GM21576 (cell line): ENCODE data around the gene TPM4.

Source experiments
- ATAC-seq: cut with Tn5 transposase; IDR thresholded peaks from one replicate; pipeline ENCODE4 v1.9.1; 2021; ENCODE audit warnings: mild to moderate bottlenecking, moderate library complexity; ENCODE audit not compliant: unreplicated experiment

Gene TPM4

DNA sequence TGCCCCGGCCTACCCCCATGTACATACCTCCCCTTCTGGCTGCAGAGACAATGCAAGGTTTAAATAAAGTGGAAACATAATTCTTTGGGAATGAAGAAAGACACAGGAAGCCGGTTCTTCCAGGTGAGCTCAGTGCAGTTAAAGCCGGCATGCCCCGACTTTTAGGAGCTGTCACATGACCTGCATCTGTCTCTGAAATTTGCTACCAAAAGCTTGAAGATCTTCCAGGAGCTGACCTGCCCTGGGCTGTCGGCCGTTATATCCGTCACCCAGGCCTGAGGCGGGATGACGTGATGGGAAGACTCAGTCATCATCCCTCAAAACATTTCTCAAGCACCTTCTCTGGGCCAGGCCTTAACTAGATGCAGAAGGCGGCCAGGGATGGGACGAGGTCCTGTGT lies 45.7 kb downstream of the TPM4 start:
- no peak for ATAC-seq

DNA sequence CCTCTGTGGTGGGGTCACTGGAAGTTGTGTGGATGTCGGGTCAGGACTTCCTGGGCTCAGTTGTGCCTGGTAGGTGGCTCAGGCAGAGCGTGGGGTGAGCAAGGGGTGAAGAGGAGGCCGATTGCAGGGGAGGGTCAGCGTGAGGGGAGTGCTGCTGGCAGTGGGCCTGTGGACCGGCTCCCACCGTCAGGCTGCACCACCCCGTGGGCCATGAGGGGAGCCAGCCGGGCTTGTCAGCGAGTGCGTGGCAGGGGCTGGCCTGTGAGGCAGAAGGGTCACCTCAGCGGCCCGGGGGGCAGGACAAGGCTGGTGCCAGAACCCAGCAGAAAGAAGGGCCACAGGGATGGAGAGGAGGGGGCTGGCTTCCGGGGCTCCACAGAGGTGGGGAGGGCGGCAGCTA lies 48.7 kb downstream of the TPM4 start:
- ATAC-seq, result no peak

DNA sequence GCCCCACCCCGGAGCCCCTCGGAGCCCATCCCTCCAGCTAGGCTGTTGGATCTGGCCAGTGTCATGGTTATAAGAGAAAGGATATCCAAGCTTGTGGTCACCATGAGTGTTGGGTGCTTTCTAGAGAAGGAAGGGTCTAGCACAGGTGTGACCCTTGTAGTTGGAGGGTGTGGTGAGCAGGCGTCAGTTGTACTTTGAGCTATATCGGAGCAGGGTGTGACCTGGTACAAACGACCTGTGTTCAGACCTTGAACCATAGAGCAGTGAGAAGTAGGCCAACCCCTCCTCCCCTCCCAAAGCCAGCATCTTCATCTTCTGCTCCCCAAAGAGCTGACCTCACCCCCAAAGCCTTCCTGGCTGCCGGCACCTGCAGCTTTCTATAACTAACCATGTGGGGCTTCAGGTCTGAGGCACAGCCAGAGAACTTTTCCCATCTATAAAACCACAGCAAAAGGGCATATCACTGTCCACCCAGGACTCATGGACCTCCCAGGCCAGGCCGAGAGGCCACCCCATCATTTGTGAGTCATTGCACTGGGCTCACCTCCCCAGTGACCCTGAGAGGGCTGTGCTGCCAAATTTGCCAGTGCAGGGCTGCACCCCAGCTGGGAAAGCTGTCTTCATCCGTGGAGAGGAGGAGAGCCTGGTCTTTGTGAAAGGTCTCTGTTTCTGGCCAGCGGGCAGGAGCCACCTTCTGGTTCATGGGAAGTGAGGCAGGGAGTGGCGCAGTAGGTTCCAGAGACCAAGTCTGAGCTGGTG lies 49.6 kb downstream of the TPM4 start:
- no peak for ATAC-seq

GRCh38 chr19:16127080-16127479 lies 50.8 kb downstream of the TPM4 start:
- ATAC-seq, result no peak

GRCh38 chr19:16127776-16128371 lies 51.6 kb downstream of the TPM4 start:
- ATAC-seq, result no peak

DNA sequence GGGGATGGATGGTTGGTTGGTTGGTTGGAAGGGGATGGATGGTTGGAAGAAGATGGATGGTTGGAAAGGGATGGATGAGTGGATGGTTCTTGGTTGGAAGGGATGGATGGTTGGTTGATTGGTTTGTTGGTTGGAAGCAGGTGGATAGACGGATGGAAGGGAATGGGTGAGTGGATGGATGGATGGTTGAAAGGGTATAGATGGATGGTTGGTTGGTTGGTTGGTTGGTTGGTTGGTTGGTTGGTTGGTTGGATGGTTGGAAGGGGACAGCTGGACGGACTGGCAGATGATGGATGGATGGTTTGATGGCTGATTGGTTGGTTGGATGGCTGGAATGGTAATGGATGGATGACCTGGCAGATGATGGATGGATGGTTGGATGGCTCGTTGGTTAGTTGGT lies 55.4 kb downstream of the TPM4 start:
- ATAC-seq, result no peak

DNA sequence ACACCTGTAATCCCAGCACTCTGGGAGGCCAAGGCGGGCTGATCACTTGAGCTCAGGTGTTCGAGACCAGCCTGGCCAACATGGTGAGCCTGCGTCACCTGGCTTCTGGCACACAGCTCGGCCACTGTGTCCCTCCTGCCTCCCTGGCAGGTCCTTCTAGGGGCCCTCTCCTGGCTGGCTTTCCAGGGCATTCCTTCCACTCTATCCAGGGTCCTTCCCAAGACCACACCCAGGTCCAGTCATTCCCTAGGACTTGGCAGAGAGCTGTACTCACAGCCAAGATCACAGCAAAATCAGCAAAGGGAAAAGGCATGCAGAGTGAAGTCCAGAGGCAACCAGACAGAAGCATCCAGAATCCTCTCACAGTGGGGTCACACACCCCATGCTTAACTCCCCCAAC lies 57.5 kb downstream of the TPM4 start:
- ATAC-seq, result no peak

DNA sequence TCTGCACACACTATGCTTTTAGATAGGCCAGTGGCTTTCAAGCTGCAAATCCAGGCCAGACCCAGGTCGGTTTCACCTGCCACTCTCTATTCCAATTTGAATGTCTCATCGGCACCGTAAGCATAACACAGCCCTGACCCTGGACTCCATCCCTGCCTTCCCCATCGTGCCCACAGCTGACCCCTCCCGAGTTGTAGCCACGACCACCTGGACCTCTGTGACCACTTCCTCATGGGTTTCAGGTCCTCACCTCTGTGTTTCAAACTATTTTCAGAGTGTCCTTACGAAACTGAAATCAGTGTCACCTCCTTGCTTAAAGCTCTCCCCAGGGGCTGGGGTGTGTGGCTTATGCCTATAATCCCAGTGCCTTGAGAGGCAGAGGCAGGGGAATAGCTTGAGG lies 58.2 kb downstream of the TPM4 start:
- no peak for ATAC-seq

- no peak for ATAC-seq
Observed at GRCh38 chr19:16135430-16136127, 59.3 kb downstream of the TPM4 start.

DNA sequence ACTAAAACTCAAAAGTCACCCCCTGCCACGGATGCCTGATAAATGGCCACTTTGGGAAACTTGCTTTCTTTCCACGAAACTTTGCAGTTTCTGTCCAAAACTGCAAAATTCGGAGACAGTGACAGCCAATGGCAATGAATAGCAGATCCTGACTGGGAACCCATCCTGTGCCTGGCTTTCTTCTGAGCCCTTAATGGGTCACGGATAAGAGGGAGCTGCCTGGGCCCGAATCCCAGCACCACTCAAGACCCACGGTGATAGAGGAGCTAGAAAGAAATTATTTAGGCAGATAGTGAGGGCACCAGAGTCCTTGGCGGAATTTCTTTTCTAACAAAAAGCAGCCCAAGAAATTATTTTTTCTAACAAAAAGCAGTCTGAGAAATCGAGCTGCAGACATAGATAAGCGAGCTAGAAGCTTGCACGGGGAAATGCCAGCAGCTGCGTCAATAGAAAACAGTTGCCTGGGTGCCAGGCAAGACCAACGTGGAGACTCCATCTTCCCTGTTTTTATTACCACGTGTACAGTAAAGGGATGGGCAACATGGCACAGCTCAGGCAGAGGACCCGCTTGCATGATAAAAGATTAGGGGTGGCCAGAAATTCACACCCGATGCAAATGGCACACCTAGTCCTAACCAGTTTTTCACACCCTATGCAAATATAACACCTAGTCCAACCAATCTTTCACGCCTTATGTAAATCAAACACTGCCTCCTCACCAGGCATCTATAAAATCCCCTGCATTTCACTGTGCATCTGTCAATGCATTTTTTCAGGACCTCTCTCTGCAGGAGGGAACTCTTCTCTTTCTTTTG lies 60.1 kb downstream of the TPM4 start:
- no peak for ATAC-seq

GRCh38 chr19:16139752-16140151 lies 63.5 kb downstream of the TPM4 start:
- no peak for ATAC-seq

- ATAC-seq, result no peak
Observed at GRCh38 chr19:16141043-16141442, 64.7 kb downstream of the TPM4 start.

DNA sequence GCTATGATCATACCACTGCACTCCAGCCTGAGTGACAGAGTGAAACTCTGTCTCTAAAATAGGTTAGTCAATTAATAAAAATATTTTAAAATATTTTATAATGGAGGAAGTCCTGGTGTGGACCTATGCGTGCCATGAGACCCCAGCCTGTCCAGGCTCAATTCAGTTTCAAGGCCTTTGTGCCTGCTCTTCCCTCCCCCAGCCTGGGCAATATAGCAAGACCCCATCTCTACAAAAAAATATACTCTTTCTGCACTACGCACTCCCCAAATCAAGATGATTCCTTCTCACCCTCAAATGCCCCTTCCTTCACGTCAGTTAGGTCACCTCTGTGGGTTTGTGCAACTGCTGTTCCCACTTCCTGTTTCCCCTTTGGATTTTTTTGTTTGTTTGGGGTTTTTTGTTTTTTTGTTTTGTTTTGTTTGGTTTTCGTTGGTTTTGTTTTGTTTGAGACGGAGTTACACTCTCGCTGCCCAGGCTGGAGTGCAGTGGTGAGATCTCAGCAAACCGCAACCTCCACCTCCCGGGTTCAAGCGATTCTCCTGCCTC lies 65.8 kb downstream of the TPM4 start:
- ATAC-seq, result no peak

DNA sequence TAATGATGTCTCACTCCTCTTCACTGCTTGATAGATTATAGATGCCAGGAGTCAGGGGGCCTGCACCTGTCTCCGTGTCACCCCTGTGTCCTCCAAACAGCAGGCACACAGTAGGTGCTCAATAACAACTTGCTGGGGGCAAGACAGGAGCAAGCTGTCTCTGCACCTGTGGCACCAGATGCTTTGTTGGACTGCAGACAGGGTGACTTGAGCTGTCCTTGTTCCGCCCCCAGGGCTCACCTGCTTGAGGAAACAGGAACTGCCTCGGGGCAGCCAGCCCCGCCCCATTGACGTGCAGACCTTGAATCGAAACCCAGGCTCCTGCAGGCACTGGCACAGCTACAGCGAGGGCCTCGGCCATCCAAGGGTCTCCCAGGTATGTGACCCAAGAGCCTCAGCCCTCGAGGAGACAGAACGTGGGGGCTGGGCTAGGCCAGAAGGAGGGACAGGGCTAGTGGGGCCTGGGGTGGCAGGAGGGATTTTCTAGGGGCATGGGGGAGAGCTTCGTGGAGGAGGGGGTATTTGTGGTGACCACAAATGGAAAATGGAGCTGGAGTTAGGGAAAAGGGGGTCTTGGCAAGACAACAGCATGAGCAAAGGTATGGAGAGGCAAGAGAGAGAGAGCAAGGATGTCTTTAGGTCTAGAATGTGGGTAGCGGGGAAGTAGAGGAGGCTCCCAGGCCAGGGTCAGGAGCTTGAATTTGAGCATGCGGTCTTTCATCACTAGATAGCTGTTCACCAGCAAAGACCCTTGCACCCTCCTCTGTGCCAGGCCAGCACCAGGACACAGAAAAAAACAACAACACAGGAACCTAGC lies 67.3 kb downstream of the TPM4 start, which contains the start of gene HSH2D:
TSS of gene HSH2D (plus strand) at position 287 of the 817 bp plus-strand sequence. CDS start 5,066 bp downstream, outside the sequence.
- ATAC-seq, result peak; percentile 59

GRCh38 chr19:16144216-16144581 lies 67.9 kb downstream of the TPM4 start:
- ATAC-seq, result no peak

DNA sequence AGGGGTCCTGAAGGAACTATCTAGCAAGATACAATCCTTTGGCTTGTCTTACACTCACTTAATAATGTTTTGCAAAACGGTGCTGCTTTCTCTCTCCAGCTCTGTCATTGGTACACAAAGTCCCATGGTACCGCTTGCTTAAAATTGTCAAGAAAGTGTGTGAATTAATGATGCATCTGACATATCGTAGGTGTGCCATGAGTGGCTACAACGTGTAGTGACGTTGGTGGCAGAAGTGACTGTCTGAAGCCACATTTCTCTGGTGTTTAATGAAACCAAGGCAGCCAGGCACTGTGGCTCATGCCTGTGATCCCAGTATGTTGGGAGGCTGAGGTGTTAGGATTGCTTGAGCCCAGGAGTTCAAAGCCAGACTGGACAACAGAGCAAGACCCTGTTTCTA lies 69.8 kb downstream of the TPM4 start:
- ATAC-seq, result no peak

- ATAC-seq, result no peak
Observed at GRCh38 chr19:16148443-16149229, 72.3 kb downstream of the TPM4 start.
